Hippocampal formation (tissue), 2 donors: Measurements from ENCODE around the gene MRPL11.
"Not testable (repeated sequence)": the region's sequence is repeated elsewhere in the genome, so short reads cannot be mapped to it uniquely, and the experiment has no call there.

Source experiments
- DNase-seq, 2 donors: peaks; one replicate each; lab custom pipeline; 2025; lab: John Stamatoyannopoulos, UW

MRPL11 gene

DNA sequence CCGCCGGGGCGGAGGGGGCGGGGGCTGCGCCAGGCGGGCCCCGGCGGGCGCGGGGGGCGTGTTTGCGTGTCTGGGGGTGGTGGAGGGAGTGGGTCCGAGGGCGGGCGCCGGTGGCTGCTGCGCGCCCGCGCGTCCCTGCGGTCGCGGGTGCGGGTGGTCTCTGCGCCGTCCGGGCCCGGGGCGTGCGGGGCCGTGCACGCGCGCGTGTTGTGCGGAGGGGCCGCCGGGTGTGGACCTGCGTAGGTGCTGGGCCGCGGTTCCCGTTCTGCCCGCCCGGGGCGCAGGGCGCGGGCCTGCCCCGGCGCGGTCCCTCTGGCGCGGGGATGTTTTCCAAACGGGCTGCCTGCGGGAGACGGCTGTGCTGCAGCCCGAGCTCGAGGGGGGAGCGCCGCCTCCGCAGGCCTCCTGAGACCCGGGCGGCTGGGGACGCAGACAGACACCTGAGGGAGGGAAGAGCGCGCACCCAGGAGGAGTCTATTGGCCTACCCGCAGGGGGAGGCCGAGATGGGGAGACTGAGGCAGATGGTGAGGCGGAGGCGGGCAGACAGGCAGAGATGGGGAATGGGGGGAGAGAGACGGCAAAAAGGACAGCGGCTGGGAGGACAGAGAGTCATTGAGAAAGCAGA lies 28.5 kb upstream of the MRPL11 start:
- DNase-seq, result no peak

DNA sequence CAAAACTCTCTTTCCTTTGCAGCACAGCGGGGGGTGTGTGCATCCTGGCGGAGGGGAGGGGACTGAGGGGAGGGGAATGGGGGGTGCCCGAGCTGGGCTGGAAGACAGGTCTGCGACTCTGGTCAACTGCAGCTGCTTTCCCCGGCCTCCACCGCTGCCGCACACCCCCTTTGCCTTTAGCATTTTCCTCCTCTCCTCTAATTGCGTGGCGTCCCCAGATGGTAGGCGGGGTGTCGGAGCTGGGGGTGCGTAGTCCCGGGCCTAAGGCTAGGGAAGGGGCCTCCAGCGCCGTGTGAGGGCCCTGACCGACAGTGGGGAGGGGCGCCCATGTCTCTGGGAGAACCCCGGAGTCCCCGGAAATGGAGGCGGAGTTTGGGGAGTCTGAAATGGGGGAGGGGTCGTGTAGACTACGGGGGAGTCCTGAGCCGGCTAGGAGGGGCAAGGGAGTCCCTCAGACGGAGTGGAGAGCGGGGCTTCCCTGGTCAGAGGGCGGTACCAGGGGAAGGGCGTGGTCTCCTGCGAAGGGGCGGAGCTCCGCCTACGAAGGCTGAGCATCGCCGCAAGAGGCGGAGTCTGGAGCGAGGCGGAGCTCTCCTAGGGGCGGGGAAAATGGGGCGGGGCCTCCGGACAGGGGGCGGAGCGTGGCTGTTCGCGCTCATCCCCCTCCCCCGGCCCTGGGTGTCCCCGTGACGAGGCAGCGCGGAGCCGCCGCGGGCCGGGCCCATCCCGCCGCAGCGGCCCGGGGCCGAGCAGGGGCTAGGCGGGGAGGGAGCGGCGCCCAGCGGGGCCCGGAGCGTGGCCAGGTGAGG lies 27.8 kb upstream of the MRPL11 start, which contains the start of gene PELI3:
Gene PELI3, plus strand, starts transcription at position 681 of the 809 bp plus-strand sequence. CDS start 1,224 bp downstream, outside the sequence.
- peak; percentile 92 to 94 for DNase-seq

DNA sequence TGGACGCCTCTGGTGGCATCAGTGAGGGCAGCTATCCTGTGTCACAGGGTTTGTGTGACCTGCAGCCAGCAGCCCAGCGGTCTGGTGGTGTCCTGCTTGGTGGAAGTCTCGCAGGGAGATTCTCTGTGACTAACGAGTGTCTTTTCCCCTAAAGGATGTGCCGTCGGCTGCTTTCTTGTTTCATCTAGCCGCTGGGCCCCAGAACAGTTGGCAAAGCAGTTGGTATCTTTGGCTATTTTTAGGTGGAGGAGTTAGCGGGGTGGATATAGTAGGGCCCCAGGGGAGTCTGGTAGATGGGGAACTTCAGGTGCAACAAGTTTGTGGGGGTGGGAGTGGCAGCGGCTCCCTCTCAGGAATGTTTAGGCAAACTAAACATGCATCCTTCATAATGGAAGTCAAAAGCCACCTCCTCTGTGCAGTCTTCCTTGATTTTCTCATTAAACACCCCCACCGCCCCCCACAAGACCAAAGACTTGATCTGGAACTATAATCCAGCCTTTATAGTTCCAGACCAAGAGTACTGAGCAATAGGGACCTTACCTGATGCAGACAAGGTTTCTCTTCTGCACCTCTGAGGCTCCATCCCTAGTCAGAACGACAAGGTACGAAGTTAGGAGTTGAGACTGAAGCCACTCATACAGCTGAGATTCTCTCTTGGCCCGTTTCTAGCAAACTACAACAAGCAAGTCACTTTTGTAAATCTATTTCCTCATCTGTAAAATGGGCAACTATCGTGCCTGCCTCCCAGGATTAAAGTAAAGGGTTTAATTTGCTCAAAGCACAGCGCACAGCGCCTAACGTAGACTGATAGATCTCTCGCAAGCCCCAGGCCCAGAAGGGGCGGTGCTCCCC lies 27.0 kb upstream of the MRPL11 start:
- DNase-seq, result no peak

DNA sequence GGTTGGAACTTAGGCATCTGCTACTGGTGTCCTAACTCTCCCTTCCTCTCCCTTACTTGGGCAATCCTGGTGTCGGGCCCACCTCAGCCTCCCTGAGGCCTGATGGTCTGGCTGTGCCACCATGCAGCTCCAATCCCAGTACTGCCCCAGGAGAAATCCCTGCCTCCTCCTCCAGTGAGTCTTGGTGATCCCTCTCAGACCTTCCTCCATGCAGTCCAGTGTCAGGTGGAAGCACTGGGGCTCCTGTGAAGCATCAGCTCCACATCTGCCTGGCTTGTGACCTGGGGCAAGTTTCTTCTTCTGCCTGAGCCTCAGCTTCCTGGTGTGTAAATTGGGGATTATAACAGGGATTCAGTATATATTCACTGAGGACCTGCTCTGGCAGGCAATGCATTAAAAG lies 26.3 kb upstream of the MRPL11 start:
- no peak for DNase-seq

DNA sequence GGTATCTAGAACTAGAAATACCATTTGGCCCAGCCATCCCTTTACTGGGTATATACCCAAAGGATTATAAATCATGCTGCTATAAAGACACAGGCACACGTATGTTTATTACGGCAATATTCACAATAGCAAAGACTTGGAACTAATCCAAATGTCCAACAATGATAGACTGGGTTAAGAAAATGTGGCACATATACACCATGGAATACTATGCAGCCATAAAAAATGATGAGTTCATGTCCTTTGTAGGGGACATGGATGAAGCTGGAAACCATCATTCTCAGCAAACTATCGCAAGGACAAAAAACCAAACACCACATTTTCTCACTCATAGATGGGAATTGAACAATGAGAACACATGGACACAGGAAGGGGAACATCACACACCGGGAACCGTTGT lies 25.5 kb upstream of the MRPL11 start:
- not testable (repeated sequence) for DNase-seq

DNA sequence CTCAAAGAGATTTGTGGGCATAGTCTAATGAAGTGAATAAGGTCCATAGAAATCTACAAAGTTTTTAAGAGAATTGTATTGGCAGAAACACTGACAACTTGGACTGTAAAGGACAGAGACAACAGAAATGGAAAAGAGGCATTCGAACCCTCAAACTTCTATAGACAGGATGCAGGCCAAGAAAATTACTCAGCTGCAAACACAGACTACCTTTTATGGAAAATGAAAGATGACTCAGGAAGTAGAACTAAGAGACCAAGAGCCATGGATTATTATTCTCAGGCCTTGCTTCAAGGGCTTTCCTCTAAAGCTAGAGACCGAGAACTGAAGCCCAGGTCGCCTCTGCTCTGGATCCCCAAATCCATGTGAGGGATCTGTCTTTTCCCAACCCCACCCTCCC lies 24.3 kb upstream of the MRPL11 start:
- no peak for DNase-seq

DNA sequence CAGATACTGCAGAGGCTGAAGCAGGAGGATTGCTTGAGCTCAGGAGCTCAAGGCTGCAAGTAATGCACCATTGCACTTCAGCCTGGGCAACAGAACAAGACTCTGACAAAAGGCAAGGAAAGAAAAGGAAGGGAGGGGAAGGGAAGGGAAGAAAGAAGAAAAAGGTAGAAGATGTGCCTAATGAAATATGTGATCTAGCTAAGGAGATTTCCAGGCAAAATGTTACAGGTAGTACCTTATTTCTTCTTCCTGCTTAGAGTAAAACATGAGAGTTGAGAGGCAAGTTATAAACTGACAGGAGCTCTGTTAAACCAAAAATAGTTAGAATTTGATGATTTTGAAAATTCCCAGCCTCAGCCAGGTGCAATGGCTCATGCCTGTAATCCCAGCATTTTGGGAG lies 23.4 kb upstream of the MRPL11 start:
- DNase-seq, result no peak

DNA sequence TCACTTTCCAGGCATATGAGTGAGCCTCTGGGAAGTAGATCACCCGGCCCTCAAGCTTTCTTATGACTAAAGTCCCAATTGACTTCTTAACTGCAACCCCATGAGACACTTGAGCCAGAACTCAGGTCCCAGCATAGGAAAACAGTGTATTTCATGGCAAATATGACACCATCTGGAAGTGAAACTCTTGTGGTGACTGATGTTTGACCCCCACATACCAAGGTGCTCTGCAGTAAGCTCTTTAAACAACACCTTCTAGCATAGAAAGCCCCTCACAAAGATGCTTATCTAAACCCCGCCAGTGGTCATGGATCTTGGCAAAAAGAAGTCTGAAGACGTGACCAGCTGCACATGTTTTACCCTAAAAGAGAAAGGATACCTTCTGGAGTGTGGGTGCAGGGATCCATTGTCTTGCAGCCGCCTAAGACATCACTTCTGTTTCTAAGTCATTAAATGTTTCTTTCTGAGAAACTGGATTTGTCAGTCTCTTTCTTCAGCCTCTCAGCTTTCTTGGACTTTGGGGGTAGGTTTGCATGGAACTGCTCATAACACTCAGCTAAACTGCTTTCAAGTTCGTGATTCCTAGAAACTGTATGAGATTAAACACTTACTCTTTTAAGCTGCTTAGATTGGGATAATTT lies 20.6 kb upstream of the MRPL11 start:
- DNase-seq, result no peak

DNA sequence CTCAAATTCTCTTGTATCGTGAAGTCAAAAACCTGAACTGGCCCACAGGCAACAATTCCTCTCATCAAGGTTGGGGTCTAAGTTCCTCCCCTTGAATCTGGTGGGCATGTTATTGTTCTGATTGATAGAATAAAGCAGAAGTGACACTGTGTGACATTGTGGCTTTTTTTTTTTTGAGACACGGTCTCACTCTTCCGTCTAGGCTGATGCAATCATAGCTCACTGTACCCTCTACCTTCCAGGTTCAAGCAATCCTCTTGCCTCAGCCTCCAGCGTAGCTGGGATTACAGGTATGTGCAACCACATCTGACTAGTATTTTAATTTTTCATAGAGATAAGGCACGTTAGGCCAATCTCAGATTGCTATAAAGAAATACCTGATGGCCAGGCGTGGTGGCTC lies 19.2 kb upstream of the MRPL11 start:
- no peak for DNase-seq

DNA sequence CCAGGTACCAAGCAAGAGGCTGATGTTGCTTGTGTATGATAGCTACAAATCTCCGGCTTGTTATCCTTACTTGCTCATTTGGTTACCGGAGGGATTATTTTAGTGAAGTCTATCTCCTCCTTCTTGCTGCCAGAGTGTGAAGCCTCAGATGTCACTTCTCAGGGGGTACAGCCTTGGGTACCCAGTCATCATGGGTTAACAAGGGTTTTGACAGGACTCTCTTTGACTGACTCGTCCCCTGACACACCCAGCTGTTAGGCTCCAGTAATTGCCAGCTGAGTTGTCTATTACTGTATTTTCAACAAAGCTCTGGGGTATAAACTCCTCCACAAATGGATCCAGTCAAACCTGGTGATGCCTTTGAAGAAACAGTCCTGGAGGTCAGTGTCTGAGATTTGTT lies 16.2 kb upstream of the MRPL11 start:
- DNase-seq, result no peak

DNA sequence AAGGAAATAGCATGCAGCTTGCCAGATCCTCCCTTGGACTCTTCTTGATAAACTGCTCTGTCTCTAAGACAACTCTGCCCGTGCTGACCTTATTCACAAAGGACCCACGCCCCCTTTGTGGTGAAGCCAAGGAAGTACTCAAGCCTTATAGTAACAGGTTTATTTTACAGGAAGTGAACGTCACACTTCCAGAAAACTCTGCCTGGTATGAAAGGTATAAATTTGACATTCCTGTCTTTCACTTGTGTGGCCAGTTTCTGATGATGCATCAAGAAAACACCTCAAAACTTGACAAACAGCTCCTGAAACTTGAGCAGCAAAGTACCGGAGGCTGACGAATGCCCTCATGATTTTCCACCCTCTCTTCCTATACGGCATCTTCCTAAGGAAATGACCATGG lies 15.6 kb upstream of the MRPL11 start:
- DNase-seq, result no peak

DNA sequence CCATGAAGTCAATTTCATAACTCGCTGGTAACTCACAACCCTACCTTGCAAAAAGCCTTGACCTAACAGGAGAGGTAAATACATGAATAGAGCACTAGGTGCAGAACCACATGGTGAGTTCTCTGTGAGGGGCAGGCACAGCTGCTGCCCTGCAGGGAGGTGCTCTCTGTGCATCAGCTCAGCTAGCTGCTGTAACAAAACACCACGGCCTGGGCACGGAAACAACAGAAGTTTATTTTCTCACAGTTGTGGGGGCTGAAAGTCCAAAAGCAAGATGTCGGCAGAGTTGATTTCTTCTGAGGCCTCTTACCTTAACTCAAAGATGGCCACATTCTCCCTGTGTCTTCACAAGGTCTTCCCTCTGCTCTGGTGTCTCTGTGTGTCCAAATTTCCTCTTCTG lies 13.0 kb upstream of the MRPL11 start:
- DNase-seq, result no peak

DNA sequence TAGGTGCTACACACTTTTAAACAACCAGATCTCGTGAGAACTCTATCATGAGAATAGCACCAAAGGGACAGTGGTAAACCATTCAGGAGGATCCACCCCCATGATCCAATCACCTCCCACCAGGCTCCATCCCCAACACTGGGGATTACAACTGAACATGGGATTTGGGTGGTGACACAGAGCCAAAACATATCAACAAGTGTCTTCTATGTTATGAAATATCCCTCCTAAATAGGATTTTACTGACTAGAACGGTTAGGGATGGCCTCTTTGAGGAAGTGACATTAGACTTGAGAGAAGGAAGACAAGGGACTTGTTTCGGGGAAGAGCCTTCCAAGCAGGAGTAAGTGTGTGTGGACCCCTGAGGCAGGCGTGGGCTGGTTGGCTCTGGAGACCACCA lies 11.9 kb upstream of the MRPL11 start:
- no peak for DNase-seq

DNA sequence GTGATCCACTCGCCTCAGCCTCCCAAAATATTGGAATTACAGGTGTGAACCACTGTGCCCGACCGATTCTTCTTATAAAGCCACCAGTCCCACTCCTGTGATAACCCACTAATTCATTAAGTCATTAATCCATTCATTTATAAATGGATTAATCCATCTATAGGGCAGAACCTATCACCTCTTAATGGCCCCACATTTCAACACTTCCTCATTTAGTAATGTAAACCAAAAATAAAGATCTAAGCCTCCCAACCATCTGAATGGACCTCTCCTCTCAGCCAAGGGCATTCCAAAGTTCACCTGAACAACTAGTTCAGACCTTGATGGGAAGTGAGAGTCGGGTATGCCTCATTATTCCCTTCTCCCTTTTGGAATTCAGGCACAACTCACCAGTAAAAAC lies 9.9 kb upstream of the MRPL11 start:
- no peak for DNase-seq

DNA sequence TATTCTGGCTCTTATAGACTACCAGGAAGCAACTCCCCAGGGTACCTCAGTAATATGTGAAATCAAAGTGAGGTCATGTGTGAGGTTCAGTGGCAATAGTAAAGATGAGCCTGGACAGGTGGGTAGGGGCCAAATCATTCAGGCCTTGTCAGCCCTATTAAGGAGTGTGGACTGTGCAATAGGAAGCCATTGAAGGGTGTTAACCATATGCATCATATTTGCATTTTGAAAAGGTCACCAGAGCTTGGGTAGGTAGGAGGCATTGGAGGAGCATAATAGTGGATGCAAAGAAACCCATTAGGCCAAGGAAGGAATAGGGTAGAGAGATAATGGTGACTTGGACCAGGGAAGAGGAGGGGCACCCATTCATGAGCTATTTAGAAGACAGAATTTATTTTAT lies 8.4 kb upstream of the MRPL11 start:
- DNase-seq, result no peak

DNA sequence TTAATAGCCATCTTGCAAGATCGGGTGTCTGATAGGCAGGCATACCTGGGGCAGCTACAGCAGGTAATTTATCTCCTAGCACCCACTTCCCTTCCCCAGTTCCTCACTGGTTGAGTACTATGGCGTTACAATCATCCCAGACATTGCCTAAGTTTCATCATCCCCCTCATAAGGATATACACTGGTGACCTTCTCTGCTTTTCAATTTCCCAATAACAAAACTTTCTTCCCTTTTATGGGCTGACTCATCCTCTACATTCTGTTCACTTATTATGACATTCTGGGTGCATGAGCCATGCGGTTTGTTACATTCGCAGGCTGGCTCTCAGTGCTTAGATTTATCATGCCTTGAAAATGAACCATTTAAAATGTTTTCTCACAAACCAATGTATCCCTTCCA lies 5.0 kb upstream of the MRPL11 start:
- no peak for DNase-seq

DNA sequence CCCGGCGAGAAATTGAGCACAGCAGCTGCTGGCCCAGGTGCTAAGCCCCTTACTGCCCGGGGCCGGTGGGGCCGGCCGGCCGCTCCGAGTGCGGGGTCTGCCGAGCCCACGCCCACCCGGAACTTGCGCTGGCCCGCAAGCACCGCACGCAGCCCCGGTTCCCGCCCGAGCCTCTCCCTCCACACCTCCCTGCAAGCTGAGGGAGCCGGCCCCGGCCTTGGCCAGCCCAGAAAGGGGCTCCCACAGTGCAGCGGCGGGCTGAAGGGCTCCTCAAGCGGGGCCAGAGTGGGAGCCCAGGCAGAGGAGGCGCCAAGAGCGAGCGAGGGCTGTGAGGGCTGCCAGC lies 2.3 kb upstream of the MRPL11 start:
- not testable (repeated sequence) for DNase-seq

DNA sequence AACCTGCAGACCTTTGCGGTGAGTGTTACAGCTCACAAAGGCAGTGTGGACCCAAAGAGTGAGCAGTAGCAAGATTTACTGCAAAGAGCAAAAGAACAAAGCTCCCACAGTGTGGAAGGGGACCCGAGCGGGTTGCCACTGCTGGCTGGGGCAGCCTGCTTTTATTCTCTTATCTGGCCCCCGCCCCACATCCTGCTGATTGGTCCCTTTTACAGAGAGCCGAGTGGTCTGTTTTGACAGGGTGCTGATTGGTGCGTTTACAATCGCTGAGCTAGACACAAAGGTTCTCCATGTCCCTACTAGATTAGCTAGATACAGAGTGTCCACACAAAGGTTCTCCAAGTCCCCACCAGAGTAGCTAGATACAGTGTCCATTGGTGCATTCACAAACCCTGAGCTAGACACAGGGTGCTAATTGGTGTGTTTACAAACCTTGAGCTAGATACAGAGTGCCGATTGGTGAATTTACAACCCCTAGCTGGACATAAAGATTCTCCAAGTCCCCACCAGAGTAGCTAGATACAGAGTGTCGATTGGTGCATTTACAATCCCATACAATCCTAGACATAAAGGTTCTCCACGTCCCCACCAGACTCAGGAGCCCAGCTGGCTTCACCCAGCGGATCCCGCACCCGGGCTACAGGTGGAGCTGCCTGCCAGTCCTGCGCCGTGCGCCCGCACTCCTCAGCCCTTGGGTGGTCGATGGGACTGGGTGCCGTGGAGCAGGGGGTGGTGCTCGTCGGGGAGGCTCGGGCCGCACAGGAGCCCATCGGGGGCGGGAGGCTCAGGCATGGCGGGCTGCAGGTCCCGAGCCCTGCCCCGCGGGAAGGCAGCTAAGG lies 1.7 kb upstream of the MRPL11 start:
- DNase-seq, result not testable (repeated sequence)

DNA sequence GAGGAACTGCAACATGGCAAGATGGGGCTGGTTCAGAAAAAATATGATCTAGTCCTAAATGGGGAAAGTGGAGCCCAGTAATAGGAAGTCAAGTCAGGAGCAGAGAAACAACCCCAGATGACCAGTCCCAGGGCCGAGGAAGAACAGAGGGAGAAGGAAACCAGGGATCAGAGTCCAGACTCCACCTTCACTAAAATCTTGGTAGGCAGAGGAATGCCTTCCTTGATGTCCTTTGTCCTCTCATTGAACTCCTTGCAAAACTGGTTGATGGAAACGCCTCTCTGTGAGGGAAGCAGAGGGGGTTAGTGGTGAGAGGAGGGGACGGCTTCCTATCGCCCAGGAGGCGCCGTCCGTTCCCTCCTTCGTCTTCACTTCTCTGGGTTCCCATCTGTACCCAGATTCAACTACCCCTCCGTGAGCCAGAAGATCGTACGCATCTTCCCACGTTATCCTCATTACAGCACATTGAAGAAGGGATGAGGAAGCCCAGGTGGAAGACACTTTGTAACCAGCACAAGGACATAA lies 607 bp downstream of the MRPL11 start:
- no peak for DNase-seq

DNA sequence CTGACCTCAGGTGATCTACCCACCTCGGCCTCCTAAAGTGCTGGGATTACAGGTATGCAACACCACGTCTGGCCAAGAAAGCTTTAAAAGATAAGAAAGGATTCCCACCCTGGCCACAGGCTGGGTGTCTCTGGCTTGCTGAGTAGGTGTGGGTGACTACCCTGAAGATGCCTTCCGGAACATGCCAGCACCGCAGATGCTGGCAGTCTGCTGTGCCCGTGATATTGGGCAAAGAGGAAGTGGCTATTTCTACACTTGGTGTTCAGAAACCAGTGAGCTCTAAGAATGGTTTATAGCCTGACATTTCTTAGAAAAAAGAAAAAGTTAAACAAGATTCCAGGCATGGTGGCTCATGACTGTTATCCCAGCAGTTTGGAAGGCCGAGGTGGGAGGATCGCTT lies 6.1 kb downstream of the MRPL11 start:
- no peak for DNase-seq

DNA sequence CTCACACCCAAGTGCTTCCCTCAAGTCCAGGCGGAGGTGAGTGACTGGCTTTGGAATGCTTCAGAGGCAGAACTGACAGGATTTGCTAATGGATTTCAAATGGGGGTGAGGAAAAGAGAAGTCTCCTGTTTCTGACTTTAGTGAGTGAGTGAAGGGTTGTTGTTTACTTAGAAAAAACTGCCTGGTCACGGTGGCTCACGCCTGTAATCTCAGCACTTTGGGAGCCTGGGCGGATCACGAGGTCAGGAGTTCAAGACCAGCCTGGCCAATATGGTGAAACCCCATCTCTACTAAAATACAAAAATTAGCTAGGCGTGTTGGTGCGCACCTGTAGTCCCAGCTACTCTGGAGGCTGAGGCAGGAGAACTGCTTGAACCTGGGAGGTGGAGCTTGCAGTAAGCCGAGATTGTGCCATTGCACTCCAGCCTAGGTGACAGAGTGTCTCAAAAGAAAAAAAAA lies 6.7 kb downstream of the MRPL11 start:
- not testable (repeated sequence) for DNase-seq
